ENCODE measurements around the gene TEX48. TPM values are rescaled to one million over a fixed set of nuclear protein-coding genes. Genes with fewer than 3 reads are reported as not detected.

The TEX48 gene
- total and polyA plus RNA-seq, 7 donors = not detected

DNA sequence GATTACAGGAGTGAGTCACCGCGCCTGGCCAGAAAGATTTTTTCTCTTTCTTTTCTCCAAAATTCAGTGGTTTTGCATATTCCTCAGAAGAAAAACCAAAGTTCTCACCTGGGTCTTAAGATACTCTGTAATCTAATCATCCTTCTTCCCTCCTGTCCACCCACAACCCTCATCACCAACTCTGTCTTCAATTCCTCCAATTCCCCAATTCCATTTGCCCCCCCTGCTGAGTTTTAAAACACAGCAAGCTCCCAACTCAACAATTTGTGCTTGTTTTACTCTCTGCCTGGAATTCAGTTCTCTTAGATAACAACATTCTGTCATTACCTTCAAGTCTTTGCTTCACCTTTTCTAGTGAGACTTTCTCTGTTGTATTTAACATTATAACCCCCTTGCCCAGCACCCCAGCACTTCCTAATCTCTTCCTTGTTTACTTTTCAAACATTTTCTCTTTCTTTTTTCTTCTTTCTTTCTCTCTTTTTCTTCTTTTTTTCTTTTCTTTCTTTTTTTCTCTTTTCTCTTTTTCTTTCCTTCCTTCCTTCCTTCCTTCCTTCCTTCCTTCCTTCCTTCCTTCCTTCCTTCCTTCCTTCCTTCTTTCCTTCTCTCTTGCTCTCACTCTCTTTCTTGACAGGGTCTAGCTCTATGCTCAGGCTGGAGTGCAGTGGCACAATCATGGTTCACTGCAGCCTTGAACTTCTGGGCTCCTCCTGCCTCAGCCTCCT, 7.8 kb downstream of the TEX48 start:
- H3K27ac ChIP-seq = no peak overlapping the region
- no peak for TF ChIP-seq CTCF (IDR thresholded peaks at IDR 0.05)
- DNase-seq (no peak), ATAC-seq (no peak)
- peaks cover 0 to 10% (median 3%) of the 10 kb centered on the region in 3 donors for H3K27me3 ChIP-seq (ENCODE audit: insufficient read depth in 3 of 3, low read length in 2 of 3)
- H3K36me3 ChIP-seq (ENCODE audit: insufficient read depth in 1 of 2, low read depth in 1 of 2) = no peaks in the 10 kb centered on the region
- WGBS, 3 donors = 93 to 97% (median 96%) methylated on average over 2 of the region's 2 CpGs
- intact Hi-C loops (cut with DNase I) = no loop called here
- no peaks in the 10 kb centered on the region for H3K4me1 ChIP-seq
- H3K9me3 ChIP-seq = no peaks in the 10 kb centered on the region
- H3K4me3 ChIP-seq = no peak overlapping the region

DNA sequence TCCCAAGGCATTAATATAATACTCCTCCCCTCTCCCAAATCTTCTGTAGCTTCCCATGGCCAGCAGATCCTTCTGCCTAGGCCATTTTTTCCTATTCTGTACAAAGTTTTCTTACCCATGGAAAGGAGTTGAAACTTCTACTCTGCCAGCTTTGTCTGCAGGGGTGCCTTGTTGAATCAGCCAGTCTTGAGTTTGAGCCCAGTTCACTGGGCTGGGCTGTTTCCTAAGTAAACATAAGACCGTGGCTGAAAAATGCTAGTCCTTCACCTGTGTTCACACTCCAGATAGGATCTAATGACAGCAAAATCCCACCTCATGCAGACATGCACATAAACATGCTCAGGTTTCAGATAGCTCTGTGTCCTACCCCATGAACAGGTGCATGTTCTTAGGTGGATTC, 10.4 kb downstream of the TEX48 start:
- Histone ChIP-seq H3K36me3 (ENCODE audit: insufficient read depth in 1 of 2, low read depth in 1 of 2) (no peaks in the 10 kb centered on the region), H3K4me1 (no peaks in the 10 kb centered on the region), H3K4me3 (no peak overlapping the region), H3K27ac (no peak overlapping the region), H3K9me3 (no peaks in the 10 kb centered on the region), H3K27me3 (ENCODE audit: insufficient read depth in 3 of 3, low read length in 2 of 3) (peaks cover 0 to 4% (median 0%) of the 10 kb centered on the region in 3 donors)
- WGBS, 3 donors = 18 to 26% (median 21%) methylated on average over 1 of the region's 1 CpG
- no peak for TF ChIP-seq CTCF (IDR thresholded peaks at IDR 0.05)
- intact Hi-C loops (cut with DNase I) = no loop called here
- ATAC-seq (no peak), DNase-seq (no peak)

DNA sequence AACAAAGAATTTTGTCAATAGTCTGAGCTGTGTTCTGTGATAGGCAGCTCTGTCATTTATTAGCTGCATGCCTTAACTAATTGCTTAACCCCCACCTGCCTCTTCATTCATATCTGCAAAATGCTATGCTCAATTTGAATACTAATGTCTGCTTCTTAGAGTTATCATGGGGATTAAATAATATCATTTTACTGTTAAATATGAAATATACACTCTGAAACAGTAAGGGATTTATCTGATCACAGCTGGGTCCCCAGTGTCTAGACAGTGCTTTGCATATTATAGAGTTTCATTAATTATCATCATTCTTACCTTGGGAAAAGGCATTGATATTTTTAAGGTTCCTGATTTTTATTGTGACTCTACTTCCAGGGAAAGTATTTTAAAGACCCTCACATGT, 12.0 kb downstream of the TEX48 start:
- H3K4me3 ChIP-seq = no peak overlapping the region
- intact Hi-C loops (cut with DNase I) = loop anchor here in 1 of 2 donors (10.0 kb wide), 1 partner anchor 235 kb away; no protein-coding TSS in a partner anchor

DNA sequence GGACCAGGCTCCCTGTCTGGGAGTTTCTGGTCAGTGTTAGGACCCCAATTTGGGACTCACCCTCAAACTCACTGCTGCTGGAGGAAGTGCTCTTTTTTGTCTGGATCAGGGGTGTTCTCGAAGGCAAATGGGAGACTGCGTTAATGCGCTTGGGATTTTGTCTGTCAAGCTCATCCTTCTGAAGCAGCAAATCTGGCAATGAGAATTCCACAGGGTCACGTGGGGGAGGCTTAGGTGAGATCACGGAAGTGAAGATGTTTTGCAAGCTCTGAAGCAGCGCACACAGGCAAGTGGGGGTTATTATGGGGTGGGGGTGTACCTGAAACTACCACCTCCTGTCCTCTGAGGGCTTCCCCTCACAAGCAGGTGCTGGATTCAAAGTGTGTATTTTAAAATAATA, 13.8 kb downstream of the TEX48 start:
- WGBS, 3 donors = 65 to 68% (median 66%) methylated on average over 6 of the region's 6 CpGs
- intact Hi-C loops (cut with DNase I) = loop anchor here in 1 of 2 donors (10.0 kb wide), 1 partner anchor 237 kb away; no protein-coding TSS in a partner anchor
- TF ChIP-seq CTCF (IDR thresholded peaks at IDR 0.05) = no peak

More for the DNA sequence above, 12.0 kb downstream of the TEX48 start:
- no peak for TF ChIP-seq CTCF (IDR thresholded peaks at IDR 0.05)
- ATAC-seq (no peak), DNase-seq (no peak)
- Histone ChIP-seq H3K27me3 (ENCODE audit: insufficient read depth in 3 of 3, low read length in 2 of 3) (peaks cover 0 to 4% (median 0%) of the 10 kb centered on the region in 3 donors), H3K27ac (no peak overlapping the region), H3K9me3 (no peaks in the 10 kb centered on the region), H3K36me3 (ENCODE audit: insufficient read depth in 1 of 2, low read depth in 1 of 2) (no peaks in the 10 kb centered on the region), H3K4me1 (no peaks in the 10 kb centered on the region)

More for the DNA sequence above, 13.8 kb downstream of the TEX48 start:
- H3K36me3 ChIP-seq (ENCODE audit: insufficient read depth in 1 of 2, low read depth in 1 of 2) = no peaks in the 10 kb centered on the region
- DNase-seq (no peak), ATAC-seq (no peak)
- H3K27me3 ChIP-seq (ENCODE audit: insufficient read depth in 3 of 3, low read length in 2 of 3) = no peaks in the 10 kb centered on the region
- H3K9me3 ChIP-seq = no peaks in the 10 kb centered on the region
- H3K4me3 ChIP-seq = no peak overlapping the region
- no peak overlapping the region for H3K27ac ChIP-seq
- H3K4me1 ChIP-seq = no peaks in the 10 kb centered on the region
